K562 (cell line): ENCODE data around the gene PRKACB. TPM values are rescaled to one million over a fixed set of nuclear protein-coding genes. Genes with fewer than 3 reads are reported as not detected.

Experiments used
- ARID4B ChIP-seq: sonication (generic); formaldehyde crosslinking; IDR thresholded peaks from 2 replicates; pipeline ENCODE4 v1.8.0; 2022; ENCODE audit warnings: mild to moderate bottlenecking, missing genetic modification reagents
- ELK1 ChIP-seq: sonication (generic); formaldehyde crosslinking; IDR thresholded peaks from 2 replicates; pipeline ENCODE4 v1.8.1; 2022; ENCODE audit warnings: missing genetic modification reagents
- KLF10 ChIP-seq: fragments of 250-450 bp; sonication (Bioruptor Pico); IDR thresholded peaks from 2 replicates; pipeline ENCODE4 v1.6.1; 2021; ENCODE audit warnings: matching md5 sums
- MYBL2 ChIP-seq, 2 experiments: fragments of 450-650 bp in 1 of 2; sonication (generic) in 1 of 2; formaldehyde crosslinking in 1 of 2; IDR thresholded peaks; 2 replicates each; pipeline versions ENCODE4 v1.6.1 to v1.8.1; 2017 to 2022; ENCODE audit warnings: borderline replicate concordance in 1 of 2, inconsistent platforms in 1 of 2, low read depth in 1 of 2, mild to moderate bottlenecking in 1 of 2, missing genetic modification reagents in 1 of 2, moderate library complexity in 1 of 2
- RBM15 ChIP-seq: fragments of 200-400 bp; formaldehyde crosslinking; IDR thresholded peaks from 2 replicates; pipeline ENCODE4 v1.6.1; 2018; ENCODE audit warnings: mild to moderate bottlenecking, low read length, moderate library complexity; ENCODE audit not compliant: insufficient read depth
- RBM25 ChIP-seq: fragments of 200-400 bp; formaldehyde crosslinking; IDR thresholded peaks from 2 replicates; pipeline ENCODE4 v1.6.1; 2018; ENCODE audit warnings: low read length, low read depth, moderate library complexity; ENCODE audit not compliant: severe bottlenecking
- THRA ChIP-seq: fragments of 450-650 bp; IDR thresholded peaks from 2 replicates; pipeline ENCODE4 v1.6.1; 2017; ENCODE audit warnings: mild to moderate bottlenecking, moderate library complexity
- polyA plus RNA-seq, 8 experiments: library from polyadenylated mRNA; depleted of rRNA in 4 of 8; stranded (reverse) in 5 of 8; unstranded in 3 of 8; fragments of >200 nt; fragmentation: Nextera tagmentation in 2 of 8; fragmentation: Illumina TruSeq in 1 of 8; extraction: Ambion mirVana in 2 of 8; extraction: Trizol in 1 of 8; gene quantifications; 2 replicates each; pipeline versions ENCODE4 v1.2.1 to v1.2.3, GENCODE V29; 2011 to 2014; ENCODE audit warnings: inconsistent platforms in 1 of 8, missing spikeins in 1 of 8
- total RNA-seq, 7 experiments: library from RNA; depleted of rRNA in 6 of 7; stranded (reverse); fragments of >200 nt in 6 of 7; fragmentation: Illumina TruSeq in 2 of 7; extraction: Trizol in 2 of 7; gene quantifications; 2 replicates each; pipeline versions ENCODE4 v1.2.1 to v1.2.3, GENCODE V29; 2011 to 2021; ENCODE audit warnings: low replicate concordance in 1 of 7

Gene PRKACB
- total and polyA plus RNA-seq, 9 of the 15 experiments (the other 6 are each of a cell fraction or from before 2014, with no cell fraction given) = 1.1 to 5.2 (median 2.8) TPM

GRCh38 chr1:84165601-84166000 is 21.5 kb downstream of the PRKACB start (continued):
- TF ChIP-seq ARID4B (CRISPR knock-in tag) = no peak
- no peak for TF ChIP-seq ELK1 (CRISPR knock-in tag)
- no peak for TF ChIP-seq THRA
- TF ChIP-seq MYBL2 (IDR thresholded peaks at IDR 0.05; ENCODE audit: low read depth) = no peak
- no peak for TF ChIP-seq MYBL2 (CRISPR knock-in tag; IDR thresholded peaks at IDR 0.05; ENCODE audit: borderline replicate concordance)
- no peak for TF ChIP-seq KLF10
- TF ChIP-seq RBM25 = no peak
- TF ChIP-seq RBM15 = no peak
- TF ChIP-seq, all 486 proteins: peak for 0
